ENCODE measurements around the gene DDX41. TPM values are rescaled to one million over a fixed set of nuclear protein-coding genes. Genes with fewer than 3 reads are reported as not detected.

The DDX41 gene
- total RNA-seq, 2 experiments from 2014 or later: 49.6 to 49.7 TPM

GRCh38 chr5:177529247-177530203 is 12.8 kb upstream of the DDX41 start:
- peaks cover 82% of the 10 kb centered on the region for H3K36me3 ChIP-seq (ENCODE audit: insufficient read depth, low read length)
- ChIA-PET POLR2A (no interaction called here), CTCF (no interaction called here)

GRCh38 chr5:177528631-177529030 is 11.9 kb upstream of the DDX41 start:
- Histone ChIP-seq H3K27me3 (ENCODE audit: control insufficient read depth in 1 of 2, insufficient read depth in 2 of 2, low read length in 2 of 2) (no peaks in the 10 kb centered on the region), H3K36me3 (ENCODE audit: insufficient read depth, low read length) (peaks cover 84% of the 10 kb centered on the region), H3K4me1 (ENCODE audit: insufficient read depth, low read length) (no peaks in the 10 kb centered on the region), H3K27ac (ENCODE audit: low read depth in 1 of 2, low read length in 2 of 2) (no peak overlapping the region), H3K4me3 (ENCODE audit: low read length) (no peak overlapping the region), H3K9me3 (ENCODE audit: control insufficient read depth in 1 of 2, insufficient read depth in 1 of 2, low read length in 2 of 2) (no peaks in the 10 kb centered on the region)
- ChIA-PET POLR2A (no interaction called here), CTCF (no interaction called here)
- ATAC-seq (ENCODE audit: poor library complexity): no peak
- TF ChIP-seq CTCF (IDR thresholded peaks at IDR 0.05): no peak
- Mint-ChIP-seq H3K4me3 (no peak overlapping the region), H3K9me3 (no peaks in the 10 kb centered on the region), H3K4me1 (ENCODE audit: low read depth) (no peaks in the 10 kb centered on the region), H3K36me3 (ENCODE audit: low read depth) (peaks cover 22% of the 10 kb centered on the region), H3K27me3 (no peaks in the 10 kb centered on the region), H3K27ac (no peak overlapping the region)
- no peak for DNase-seq
- intact Hi-C loops (cut with DNase I, micrococcal nuclease): no loop called here

More at GRCh38 chr5:177529247-177530203, 12.8 kb upstream of the DDX41 start:
- Histone ChIP-seq H3K4me3 (ENCODE audit: low read length) (no peak overlapping the region), H3K4me1 (ENCODE audit: insufficient read depth, low read length) (no peaks in the 10 kb centered on the region), H3K27ac (ENCODE audit: low read depth in 1 of 2, low read length in 2 of 2) (no peak overlapping the region), H3K27me3 (ENCODE audit: control insufficient read depth in 1 of 2, insufficient read depth in 2 of 2, low read length in 2 of 2) (no peaks in the 10 kb centered on the region), H3K9me3 (ENCODE audit: control insufficient read depth in 1 of 2, insufficient read depth in 1 of 2, low read length in 2 of 2) (no peaks in the 10 kb centered on the region)
- no peak overlapping the region for H3K27ac Mint-ChIP-seq
- H3K4me1 Mint-ChIP-seq (ENCODE audit: low read depth): no peaks in the 10 kb centered on the region
- no peak for ATAC-seq (ENCODE audit: poor library complexity)
- H3K4me3 Mint-ChIP-seq: no peak overlapping the region
- no peaks in the 10 kb centered on the region for H3K27me3 Mint-ChIP-seq
- H3K36me3 Mint-ChIP-seq (ENCODE audit: low read depth): peaks cover 28% of the 10 kb centered on the region
- DNase-seq: no peak
- intact Hi-C loops (cut with DNase I, micrococcal nuclease): no loop called here
- no peaks in the 10 kb centered on the region for H3K9me3 Mint-ChIP-seq
- no peak for TF ChIP-seq CTCF (IDR thresholded peaks at IDR 0.05)

- ChIA-PET CTCF (no interaction called here), POLR2A (no interaction called here)
- Histone ChIP-seq H3K4me3 (ENCODE audit: low read length) (no peak overlapping the region), H3K27me3 (ENCODE audit: control insufficient read depth in 1 of 2, insufficient read depth in 2 of 2, low read length in 2 of 2) (no peaks in the 10 kb centered on the region), H3K4me1 (ENCODE audit: insufficient read depth, low read length) (no peaks in the 10 kb centered on the region), H3K27ac (ENCODE audit: low read depth in 1 of 2, low read length in 2 of 2) (no peak overlapping the region), H3K9me3 (ENCODE audit: control insufficient read depth in 1 of 2, insufficient read depth in 1 of 2, low read length in 2 of 2) (no peaks in the 10 kb centered on the region), H3K36me3 (ENCODE audit: insufficient read depth, low read length) (peaks cover 86% of the 10 kb centered on the region)
- no peak overlapping the region for H3K27ac Mint-ChIP-seq
- ATAC-seq (ENCODE audit: poor library complexity) (no peak), DNase-seq (no peak)
- H3K4me1 Mint-ChIP-seq (ENCODE audit: low read depth): no peaks in the 10 kb centered on the region
- H3K27me3 Mint-ChIP-seq: no peaks in the 10 kb centered on the region
- H3K36me3 Mint-ChIP-seq (ENCODE audit: low read depth): peaks cover 17% of the 10 kb centered on the region
- intact Hi-C loops (cut with DNase I, micrococcal nuclease): no loop called here
- TF ChIP-seq CTCF (IDR thresholded peaks at IDR 0.05): no peak
- no peak overlapping the region for H3K4me3 Mint-ChIP-seq
- no peaks in the 10 kb centered on the region for H3K9me3 Mint-ChIP-seq
These were observed 10.8 kb upstream of the DDX41 start for GRCh38 chr5:177527595-177527994.
